GM19193 (cell line): ENCODE measurements around the gene OR51G1.

Experiments used
- POLR2A ChIP-seq: IDR thresholded peaks from 4 replicates; pipeline ENCODE4 v1.6.1; 2011; ENCODE audit not compliant: insufficient read depth, insufficient read length; ENCODE audit errors: extremely low read depth

The OR51G1 gene

DNA sequence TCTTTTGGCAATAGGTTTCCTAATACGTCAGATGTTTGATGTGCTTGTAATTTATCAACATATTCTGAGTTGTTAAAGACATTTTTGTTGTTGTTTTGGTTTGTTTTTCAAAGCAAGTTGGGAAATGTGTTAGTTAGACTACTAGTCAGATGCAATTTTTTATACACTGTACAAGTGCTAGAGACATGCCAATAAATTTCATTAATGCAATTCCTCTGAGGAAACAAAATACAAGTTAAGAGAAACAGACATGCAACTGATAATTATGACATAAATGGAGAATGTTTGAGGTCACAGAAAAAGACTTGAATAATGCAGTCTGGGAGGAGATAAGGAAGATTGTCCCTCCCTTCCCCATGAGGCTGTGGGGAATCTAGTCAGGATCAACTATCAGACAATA lies 36.5 kb downstream of the OR51G1 start:
- TF ChIP-seq POLR2A: no peak

DNA sequence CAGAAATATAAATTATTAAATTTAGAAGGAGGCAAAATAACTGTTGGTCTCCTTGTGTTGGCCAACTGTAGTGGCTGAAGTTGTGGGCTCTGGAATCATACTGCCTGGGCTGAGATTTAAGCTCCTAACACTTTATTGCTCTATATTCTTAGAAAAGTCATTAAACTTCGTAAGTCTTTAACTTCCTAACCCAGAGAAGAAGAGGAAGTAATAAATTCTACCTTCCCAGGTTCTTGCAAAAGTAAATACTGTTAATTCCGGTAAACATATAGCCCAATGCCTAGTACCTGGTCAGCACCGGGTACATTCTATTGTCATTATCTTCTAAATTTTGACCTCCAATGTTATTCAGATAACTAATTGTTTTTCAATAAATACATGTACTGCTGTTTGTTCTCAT lies 38.0 kb downstream of the OR51G1 start:
- no peak for TF ChIP-seq POLR2A

DNA sequence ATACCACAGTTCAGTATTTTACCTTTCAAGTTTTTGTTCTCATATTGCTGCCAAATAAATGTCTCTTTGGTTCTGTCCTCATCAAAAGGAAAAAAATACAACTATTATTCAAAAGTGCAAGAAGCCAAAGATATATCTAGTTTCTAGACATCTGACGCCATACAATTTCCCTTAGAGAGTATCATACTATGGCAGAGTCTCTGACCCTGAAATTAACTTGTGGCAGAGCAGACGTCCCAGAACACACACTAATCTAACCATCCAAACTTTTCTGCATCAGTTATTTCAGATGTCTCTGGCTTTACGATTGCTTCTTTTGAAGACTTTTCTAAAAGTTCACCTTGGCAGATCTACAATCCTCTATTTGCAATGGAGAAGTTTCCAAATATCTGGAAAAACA lies 39.8 kb downstream of the OR51G1 start:
- TF ChIP-seq POLR2A: no peak

DNA sequence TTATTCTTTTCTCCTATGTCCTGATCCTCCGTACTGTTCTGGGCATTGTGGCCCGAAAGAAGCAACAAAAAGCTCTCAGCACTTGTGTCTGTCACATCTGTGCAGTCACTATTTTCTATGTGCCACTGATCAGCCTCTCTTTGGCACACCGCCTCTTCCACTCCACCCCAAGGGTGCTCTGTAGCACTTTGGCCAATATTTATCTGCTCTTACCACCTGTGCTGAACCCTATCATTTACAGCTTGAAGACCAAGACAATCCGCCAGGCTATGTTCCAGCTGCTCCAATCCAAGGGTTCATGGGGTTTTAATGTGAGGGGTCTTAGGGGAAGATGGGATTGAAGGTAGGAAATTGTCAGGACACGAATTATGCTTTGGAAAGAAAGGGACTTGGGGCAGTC lies 41.6 kb downstream of the OR51G1 start:
- TF ChIP-seq POLR2A: no peak

DNA sequence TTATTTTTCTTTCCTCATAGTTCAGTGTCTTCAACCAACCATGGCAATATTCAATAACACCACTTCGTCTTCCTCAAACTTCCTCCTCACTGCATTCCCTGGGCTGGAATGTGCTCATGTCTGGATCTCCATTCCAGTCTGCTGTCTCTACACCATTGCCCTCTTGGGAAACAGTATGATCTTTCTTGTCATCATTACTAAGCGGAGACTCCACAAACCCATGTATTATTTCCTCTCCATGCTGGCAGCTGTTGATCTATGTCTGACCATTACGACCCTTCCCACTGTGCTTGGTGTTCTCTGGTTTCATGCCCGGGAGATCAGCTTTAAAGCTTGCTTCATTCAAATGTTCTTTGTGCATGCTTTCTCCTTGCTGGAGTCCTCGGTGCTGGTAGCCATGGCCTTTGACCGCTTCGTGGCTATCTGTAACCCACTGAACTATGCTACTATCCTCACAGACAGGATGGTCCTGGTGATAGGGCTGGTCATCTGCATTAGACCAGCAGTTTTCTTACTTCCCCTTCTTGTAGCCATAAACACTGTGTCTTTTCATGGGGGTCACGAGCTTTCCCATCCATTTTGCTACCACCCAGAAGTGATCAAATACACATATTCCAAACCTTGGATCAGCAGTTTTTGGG lies 42.2 kb downstream of the OR51G1 start, which contains the start of gene OR51T1:
Gene OR51T1 (plus strand): TSS at position 41 of the 641 bp plus-strand sequence. CDS start 0 bp downstream, at position 41.
- no peak for TF ChIP-seq POLR2A

DNA sequence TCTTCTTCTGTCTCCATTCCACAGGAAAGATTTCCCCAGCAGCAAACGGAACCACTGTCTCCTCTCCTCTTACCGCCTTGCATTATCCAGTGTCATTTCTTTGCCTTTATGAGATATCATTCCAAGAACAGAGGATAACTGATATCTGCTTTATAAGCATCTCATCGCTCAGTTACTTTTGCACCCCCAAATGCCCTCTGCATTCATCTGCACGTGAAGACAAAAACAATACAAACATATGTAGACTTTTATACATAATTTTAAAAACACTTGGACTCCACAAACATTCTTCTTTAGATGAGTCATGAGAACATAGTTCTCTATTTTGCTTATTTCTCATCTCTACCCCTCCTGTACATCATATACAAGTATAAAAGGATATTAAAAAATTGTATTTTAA lies 43.0 kb downstream of the OR51G1 start:
- TF ChIP-seq POLR2A: no peak
